ENCODE results near the gene CEP120.

CEP120 gene

GRCh38 chr5:123303802-123304201, 119.4 kb downstream of the CEP120 start:
- Histone ChIP-seq H3K4me3 (ENCODE audit: low read length, poor library complexity, severe bottlenecking) (no peak overlapping the region), H3K4me2 (ENCODE audit: low read depth, low read length, poor library complexity, severe bottlenecking) (no peak overlapping the region), H3F3A (ENCODE audit: low read depth) (no peaks in the 10 kb centered on the region), H2AFZ (ENCODE audit: low read length) (no peak overlapping the region), H3K79me2 (ENCODE audit: insufficient read depth, low read length) (no peaks in the 10 kb centered on the region), H3K4me1 (ENCODE audit: insufficient read depth, low read length, poor library complexity, severe bottlenecking) (peaks cover 6% of the 10 kb centered on the region), H4K20me1 (ENCODE audit: insufficient read depth, low read length, poor library complexity, severe bottlenecking) (no peaks in the 10 kb centered on the region), H3K9me2 (replicated peaks; ENCODE audit: low read depth, low read length) (no peaks in the 10 kb centered on the region), H3K9ac (ENCODE audit: low read depth, low read length, poor library complexity, severe bottlenecking) (no peak overlapping the region), H3K9me3 (ENCODE audit: insufficient read depth, low read depth, low read length) (no peaks in the 10 kb centered on the region), H3K36me3 (ENCODE audit: insufficient read depth, low read length) (no peaks in the 10 kb centered on the region), H3K27me3 (ENCODE audit: insufficient read depth, low read length, poor library complexity, severe bottlenecking) (no peaks in the 10 kb centered on the region)
- no peak for TF ChIP-seq EZH2phosphoT487 (IDR thresholded peaks at IDR 0.05; ENCODE audit: borderline replicate concordance)
- TF ChIP-seq CTCF (conservative IDR thresholded peaks at IDR 0.05; ENCODE audit: low read length), result no peak

- H4K20me1 ChIP-seq (ENCODE audit: insufficient read depth, low read length, poor library complexity, severe bottlenecking), result no peaks in the 10 kb centered on the region
- no peaks in the 10 kb centered on the region for H3K9me3 ChIP-seq (ENCODE audit: insufficient read depth, low read depth, low read length)
- TF ChIP-seq EZH2phosphoT487 (IDR thresholded peaks at IDR 0.05; ENCODE audit: borderline replicate concordance) (no peak), CTCF (conservative IDR thresholded peaks at IDR 0.05; ENCODE audit: low read length) (no peak)
- H3K4me2 ChIP-seq (ENCODE audit: low read depth, low read length, poor library complexity, severe bottlenecking), result no peak overlapping the region
- H3F3A ChIP-seq (ENCODE audit: low read depth), result no peaks in the 10 kb centered on the region
- peaks cover 7% of the 10 kb centered on the region for H3K4me1 ChIP-seq (ENCODE audit: insufficient read depth, low read length, poor library complexity, severe bottlenecking)
- no peak overlapping the region for H2AFZ ChIP-seq (ENCODE audit: low read length)
- no peaks in the 10 kb centered on the region for H3K79me2 ChIP-seq (ENCODE audit: insufficient read depth, low read length)
- H3K4me3 ChIP-seq (ENCODE audit: low read length, poor library complexity, severe bottlenecking), result no peak overlapping the region
- no peaks in the 10 kb centered on the region for H3K27me3 ChIP-seq (ENCODE audit: insufficient read depth, low read length, poor library complexity, severe bottlenecking)
- no peak overlapping the region for H3K9ac ChIP-seq (ENCODE audit: low read depth, low read length, poor library complexity, severe bottlenecking)
- H3K9me2 ChIP-seq (replicated peaks; ENCODE audit: low read depth, low read length), result no peaks in the 10 kb centered on the region
- H3K36me3 ChIP-seq (ENCODE audit: insufficient read depth, low read length), result no peaks in the 10 kb centered on the region
These were observed 122.9 kb downstream of the CEP120 start for GRCh38 chr5:123300266-123300665.

GRCh38 chr5:123299136-123299535, 124.1 kb downstream of the CEP120 start:
- Histone ChIP-seq H3K9me3 (ENCODE audit: insufficient read depth, low read depth, low read length) (no peaks in the 10 kb centered on the region), H3K4me2 (ENCODE audit: low read depth, low read length, poor library complexity, severe bottlenecking) (no peak overlapping the region), H3K27me3 (ENCODE audit: insufficient read depth, low read length, poor library complexity, severe bottlenecking) (no peaks in the 10 kb centered on the region), H2AFZ (ENCODE audit: low read length) (no peak overlapping the region), H3K36me3 (ENCODE audit: insufficient read depth, low read length) (no peaks in the 10 kb centered on the region), H3K9me2 (replicated peaks; ENCODE audit: low read depth, low read length) (no peaks in the 10 kb centered on the region), H3K4me1 (ENCODE audit: insufficient read depth, low read length, poor library complexity, severe bottlenecking) (peaks cover 14% of the 10 kb centered on the region), H4K20me1 (ENCODE audit: insufficient read depth, low read length, poor library complexity, severe bottlenecking) (no peaks in the 10 kb centered on the region), H3K79me2 (ENCODE audit: insufficient read depth, low read length) (no peaks in the 10 kb centered on the region), H3K9ac (ENCODE audit: low read depth, low read length, poor library complexity, severe bottlenecking) (no peak overlapping the region), H3F3A (ENCODE audit: low read depth) (no peaks in the 10 kb centered on the region), H3K4me3 (ENCODE audit: low read length, poor library complexity, severe bottlenecking) (no peak overlapping the region)
- TF ChIP-seq EZH2phosphoT487 (IDR thresholded peaks at IDR 0.05; ENCODE audit: borderline replicate concordance), result no peak
- no peak for TF ChIP-seq CTCF (conservative IDR thresholded peaks at IDR 0.05; ENCODE audit: low read length)
